Stimulated activated CD4-positive, alpha-beta T cell treated with anti-CD3 and anti-CD28 coated beads, Interleukin-15, amount 100 ng/mL, for 1 hour (primary cell): ENCODE measurements around the gene ANO6.

Experiments
- DNase-seq, 2 donors: peaks; one replicate each; pipeline ENCODE4 v3.0.0-alpha.2; 2020; ENCODE audit warnings: low read depth in 1 of 2, low spot score in 1 of 2

ANO6 gene

DNA sequence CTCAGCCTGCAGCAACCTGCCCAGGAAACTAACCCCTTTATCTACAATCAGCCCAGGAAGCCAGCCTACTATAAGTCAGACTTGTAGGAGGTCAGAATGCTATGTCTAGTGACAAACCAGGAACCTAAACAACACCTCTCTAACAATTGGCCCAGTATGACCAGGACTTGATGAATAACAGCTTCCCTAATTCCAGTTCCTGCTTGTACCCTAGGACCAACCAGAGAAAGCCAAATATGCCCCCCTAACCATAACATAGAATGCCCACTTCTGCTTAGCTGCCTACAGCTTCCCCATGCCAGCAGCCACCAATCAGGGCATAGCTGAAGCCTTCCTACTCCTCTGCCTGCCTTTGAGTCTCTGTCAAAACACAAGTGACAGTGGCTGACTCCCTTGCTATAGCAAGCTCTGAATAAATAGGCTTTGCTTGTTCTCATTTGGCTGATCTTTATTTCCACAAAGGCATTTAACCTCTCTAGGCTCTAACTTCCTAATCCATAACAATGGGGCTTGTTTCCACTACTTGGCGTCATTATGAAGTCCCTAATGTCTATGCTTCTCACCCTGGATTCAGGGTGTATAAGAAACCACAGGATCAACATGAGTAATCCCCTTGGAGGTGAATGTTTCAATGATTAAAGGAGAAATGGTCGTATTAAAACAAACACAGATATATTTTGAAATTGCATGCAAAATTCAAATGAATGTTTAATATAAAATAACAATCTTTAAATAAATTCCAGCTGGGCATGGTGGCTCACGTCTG lies 220.2 kb downstream of the ANO6 start:
- no peak for DNase-seq

DNA sequence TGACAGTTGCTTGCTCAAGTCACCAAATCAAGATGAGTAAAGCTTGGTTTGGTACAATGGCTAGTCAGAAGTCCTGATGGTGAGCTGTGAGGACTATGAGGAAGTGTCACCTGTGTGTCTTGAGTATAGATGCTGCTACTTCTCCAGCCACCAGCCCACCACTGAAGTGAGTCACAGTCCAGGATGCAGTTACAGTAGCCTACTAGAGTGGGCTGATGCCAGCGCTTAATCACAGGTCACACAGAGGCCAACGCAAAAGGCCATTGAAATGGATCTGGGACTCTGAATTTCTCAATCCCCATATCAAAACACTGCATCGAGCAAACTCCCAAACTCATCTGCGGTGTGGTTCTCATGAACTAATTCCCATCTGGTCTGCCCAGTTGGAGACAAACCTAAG lies 223.1 kb downstream of the ANO6 start:
- DNase-seq, result no peak

DNA sequence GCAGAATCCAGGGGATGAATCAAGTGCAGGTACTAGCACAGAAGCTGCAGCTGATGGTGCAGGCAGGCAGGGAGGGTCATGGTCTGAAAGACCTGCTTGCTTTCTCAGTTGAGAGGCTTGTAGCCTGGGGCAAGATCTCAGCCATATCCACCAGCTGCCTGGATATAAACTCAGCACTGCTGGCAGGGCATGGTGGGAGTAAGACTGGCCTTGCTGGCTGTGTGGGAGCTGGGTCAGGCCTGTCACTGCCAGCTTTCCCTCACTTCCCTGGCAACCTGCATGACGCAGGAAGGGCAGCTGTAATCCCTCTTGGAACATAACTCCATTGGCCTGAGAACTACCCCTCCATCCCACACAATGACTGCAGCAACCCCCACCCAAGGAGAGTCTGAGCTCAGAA lies 230.1 kb downstream of the ANO6 start:
- DNase-seq, result no peak

DNA sequence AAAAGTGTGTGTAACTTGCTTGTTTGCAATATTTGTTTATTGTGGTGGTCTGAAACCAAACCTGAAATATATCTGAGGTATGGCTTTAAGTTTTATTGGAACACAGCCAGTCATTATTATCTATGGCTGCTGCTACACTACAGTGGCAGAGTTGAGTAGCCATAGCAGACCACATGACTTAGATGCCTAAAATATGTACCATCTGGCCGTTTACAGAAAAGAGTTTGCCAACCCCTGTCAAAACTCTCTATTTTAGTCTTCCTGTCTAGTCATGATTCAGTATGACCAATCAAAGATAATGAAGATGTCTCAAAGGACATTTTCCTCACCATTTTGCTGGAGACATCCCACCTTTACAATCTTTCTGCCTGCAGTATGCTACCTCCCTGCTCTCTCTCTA lies 242.3 kb downstream of the ANO6 start:
- no peak for DNase-seq

DNA sequence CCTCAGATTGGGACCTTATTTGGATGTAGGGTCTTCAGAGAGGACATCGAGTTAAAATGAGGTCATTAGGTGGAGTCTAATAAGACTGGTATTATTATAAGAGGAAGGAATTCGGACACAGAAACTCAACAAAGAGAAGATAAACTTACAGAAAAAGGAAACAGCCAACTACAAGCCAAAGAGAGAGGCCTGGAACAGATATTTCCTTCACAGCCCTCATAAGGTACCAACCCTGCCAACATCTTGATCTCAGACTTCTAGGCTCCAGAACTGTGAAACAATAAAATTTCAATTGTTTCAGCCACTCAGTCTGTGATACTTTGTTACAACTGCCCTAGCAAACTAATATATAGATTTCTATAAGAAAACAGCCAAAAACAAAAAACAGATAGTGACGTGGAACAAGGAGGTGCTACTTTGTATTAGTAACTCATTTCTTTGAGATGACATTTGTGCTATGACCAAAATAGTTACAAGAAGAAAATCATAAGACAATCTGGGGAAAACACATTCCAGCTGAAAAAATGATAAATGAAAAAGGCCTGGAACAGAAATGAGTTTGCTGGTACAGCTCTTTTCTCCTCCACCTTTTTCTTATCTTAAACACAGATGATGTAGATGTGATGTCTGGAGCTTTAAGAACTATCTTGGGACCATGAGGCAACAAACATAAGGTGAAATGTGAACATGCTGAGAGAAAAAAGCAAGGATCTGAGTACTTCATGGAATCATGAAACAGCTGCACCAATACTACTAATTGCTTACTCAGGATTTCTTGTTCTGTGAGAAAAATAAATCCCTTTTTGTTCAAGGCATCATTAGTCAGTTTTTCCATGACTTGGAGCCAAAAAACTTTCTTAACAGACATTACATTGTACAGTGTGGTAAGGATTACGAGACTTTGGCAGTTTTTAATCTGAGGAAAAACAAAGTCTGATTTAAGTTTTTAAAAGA lies 243.2 kb downstream of the ANO6 start:
- no peak for DNase-seq

DNA sequence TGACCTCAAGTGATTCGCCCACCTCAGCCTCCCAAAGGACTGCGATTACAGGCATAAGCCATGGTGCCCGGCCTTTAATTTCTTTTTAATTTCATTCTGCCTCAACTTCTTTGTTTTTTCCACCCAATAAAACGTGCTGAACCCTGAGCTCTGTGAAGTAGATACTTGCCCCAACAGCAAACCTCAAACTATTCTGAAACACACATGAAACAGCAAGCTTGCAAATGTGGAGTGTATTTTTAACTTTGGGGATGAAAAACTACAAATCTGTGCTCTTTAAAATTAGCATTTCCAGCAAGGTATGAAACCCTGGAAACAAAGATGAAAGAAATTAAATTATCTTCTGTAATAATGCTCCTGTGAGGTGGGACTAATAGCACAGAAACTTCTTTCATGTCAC lies 246.6 kb downstream of the ANO6 start:
- DNase-seq, result no peak

DNA sequence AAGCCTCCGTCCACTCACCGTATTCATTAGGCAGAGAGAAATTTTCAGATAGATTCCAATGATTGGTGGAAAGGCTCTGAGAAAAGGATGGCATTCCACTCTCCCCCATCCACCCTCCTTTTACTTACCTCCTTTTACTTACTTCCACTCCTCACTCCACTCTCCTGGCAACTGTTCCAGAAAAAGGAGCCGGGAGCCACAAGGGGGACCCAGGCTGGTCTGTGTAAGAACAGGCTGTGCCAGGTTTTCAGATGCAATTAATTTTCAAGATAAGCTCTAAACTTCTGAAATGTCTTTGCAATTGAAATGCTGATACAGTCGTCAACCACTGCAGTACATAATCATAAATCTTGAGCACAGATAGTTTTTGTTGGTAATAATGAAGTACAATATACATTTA lies 248.8 kb downstream of the ANO6 start:
- no peak for DNase-seq

DNA sequence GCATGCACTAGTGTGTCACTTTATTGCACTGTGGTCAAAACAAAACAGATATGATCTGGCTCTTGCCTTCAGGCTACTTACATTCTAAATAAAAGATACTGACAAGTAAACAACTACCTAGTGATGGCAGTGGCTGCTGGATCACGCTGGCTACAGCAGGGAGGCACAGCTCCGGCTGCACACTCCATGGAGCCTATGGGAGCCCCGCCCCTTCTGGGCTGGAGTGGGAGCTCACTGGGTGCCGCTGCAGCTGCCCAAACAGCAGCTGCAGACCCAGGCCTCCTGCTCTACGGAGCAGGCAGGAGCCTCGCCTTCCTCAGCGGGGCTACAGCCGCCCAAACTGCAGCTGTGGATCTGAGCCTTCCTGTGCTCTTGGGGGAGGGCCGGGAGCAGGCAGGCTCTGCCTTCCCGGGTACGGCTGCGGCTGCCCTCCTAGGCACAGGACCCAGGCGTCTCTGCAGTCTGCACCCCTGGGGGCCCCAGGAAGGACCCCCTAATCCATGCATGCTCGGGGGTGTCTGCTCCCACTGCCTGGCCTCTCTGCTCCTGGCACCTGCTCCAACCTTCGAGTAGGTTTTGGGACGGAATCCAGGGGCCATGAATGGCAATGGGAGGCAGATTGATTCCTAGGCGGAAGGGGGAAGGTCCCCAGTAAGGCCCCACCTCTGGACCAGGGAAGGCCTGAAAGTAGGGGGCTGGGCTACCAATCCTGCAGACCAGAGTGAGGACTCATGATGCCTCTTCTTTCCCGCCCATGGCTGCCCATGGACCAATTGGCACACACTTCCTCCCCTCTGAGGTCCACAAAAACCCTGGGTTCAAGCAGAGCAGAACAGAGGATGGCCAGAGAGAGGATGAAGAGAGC lies 253.1 kb downstream of the ANO6 start:
- no peak for DNase-seq

DNA sequence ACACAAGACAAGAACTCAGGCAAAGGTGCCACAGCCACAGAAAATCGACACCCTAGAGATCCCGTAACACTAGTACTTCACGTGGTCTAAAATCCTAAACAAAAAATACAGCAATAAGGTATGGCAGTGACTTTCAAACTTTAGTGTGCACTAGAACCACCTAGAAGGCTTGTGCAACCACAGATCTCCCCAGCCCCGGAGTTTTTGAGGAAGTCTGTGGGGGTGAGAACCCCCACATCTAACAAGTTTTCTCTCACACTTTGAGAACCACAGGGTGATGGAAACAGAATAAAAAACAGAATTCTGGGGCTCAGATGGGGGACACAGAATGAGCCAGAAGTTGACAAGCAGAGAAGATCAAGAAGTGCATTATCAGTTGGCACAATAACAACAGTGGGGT lies 254.0 kb downstream of the ANO6 start:
- DNase-seq, result no peak

DNA sequence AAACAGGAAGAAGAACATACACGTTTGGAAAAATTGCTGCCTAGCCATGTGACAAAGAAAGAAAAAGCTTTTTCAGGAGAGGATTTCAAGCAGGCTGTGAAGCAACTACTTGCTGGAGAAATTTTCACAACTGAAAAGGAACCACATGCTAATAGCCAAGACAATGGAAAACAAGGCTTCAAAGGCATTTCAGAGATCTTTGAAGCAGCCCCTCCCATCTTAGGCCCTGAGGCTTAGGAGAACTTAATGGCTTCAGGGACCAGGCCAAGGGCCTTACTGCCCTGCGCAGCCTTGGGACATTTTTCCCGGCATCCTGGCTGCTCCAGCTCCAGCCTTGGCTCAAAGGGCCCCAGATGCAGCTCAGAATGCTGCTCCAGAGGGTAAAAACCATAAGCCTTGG lies 257.7 kb downstream of the ANO6 start:
- no peak for DNase-seq

DNA sequence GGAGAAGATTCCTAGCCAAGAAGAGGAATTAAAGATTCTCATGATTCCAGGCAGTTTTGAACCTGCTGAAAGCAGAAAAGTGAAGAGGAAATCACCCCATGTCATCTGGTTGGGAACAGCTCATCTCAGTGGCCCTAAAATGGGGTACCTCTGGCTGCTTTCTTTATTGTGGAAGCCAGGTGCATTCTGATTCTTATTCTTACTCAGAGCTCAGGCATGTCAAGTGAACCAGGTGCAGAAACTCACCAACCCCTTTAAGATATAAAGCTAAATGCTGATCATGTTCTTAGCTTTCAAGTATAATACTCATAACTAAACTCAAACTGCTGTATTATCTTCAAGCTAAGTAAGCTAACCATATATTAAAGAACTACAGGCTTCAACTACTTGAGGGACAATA lies 259.7 kb downstream of the ANO6 start:
- no peak for DNase-seq

DNA sequence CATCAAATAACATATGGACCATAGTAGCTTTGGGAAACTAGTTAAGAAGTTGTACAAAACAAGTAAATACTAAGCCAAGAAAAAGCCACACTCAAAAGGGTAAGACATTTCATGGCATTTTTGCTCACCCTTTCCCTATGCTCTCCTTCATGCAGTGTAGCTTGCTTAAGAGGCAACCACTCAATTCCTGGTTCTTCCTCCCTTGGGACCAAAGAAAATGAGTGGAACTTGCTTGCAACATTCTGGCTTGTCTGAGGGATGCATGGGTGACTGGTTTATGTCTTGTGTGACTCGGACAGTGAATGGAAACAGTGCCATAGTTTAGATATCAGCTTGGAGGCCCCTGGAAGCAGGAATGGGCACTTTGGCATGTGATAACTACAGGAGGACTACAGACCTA lies 261.6 kb downstream of the ANO6 start:
- no peak for DNase-seq

DNA sequence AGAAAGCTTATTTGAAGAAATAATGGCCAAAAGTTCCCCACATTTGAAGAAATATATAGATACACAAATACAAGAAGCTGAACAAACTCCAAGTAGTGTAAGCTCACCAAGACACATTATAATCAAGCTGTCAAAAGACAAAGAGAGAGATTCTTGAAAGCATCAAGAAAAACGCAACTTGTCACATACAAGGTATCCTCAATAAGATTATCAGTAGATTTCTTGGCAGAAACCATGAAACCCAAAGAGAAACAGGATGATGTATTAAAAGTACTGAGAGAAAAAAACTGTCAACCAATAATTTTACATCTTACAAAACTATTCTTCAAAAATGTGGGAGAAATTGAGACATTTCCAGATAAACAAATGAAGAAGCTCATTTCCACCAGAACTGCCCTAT lies 263.0 kb downstream of the ANO6 start:
- no peak for DNase-seq

DNA sequence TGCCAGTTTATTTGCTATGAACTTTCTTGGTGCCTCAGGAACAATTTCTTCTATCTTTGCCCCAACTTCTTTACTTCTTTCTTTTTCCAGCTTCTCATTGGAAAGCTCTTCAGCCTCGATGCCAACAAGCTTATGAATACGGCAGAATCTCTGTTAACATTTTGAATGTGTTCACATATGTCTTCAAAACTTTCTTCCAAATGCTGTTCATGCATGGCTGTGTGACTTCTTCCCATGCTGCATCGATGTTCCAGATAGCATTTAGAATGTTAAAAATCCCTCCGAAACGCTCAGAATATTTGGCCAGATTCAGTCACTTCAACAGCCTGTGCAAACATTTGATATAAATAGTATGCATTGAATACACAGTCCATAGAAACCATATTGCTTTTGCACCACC lies 265.9 kb downstream of the ANO6 start:
- DNase-seq, result no peak

DNA sequence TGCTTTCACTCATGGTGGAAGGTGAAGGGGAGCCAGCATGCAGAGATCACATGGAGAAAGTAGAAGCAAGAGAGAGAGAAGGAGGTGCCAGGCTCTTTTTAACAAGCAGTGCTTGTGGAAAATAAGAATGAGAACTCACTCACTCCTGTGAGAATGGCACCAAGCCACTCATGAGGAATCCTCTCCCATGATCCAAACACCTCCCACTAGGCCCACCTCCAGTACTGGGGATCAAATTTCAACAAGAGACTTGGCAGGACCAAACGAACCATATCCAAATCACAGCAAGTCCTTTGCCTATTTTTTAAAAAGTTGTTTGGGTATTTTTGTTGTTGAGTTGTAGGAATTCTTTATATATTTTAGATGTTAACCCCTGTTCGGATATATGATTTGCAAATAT lies 267.7 kb downstream of the ANO6 start:
- no peak for DNase-seq
